ENCODE measurements around the gene HLTF. TPM values are rescaled to one million over a fixed set of nuclear protein-coding genes. Genes with fewer than 3 reads are reported as not detected.
"Not testable (repeated sequence)": the region's sequence is repeated elsewhere in the genome, so short reads cannot be mapped to it uniquely, and the experiment has no call there.

The HLTF gene
- total RNA-seq, 8 experiments from 2014 or later: 7.5 to 92.1 (median 71.6) TPM

GRCh38 chr3:149114458-149114857 is 28.1 kb upstream of the HLTF start:
- Histone ChIP-seq H3K4me3 (no peak overlapping the region), H3K27ac (no peak overlapping the region), H3K4me1 (replicated peaks in 1 of 2) (no peaks in the 10 kb centered on the region)
- in situ Hi-C loops (cut with MboI; ENCODE audit: low pct_unique_long_range_greater_than_20kb in 2 of 9, low sequenced_read_pairs in 9 of 9, unreplicated experiment in 9 of 9): loop anchor here in 1 of 9 experiments (10.0 kb wide), 1 partner anchor 160 kb away; no protein-coding TSS in a partner anchor
- ATAC-seq (replicated peaks in 6 of 8): no peak
- 83 to 100% (median 86%) methylated on average over 1 of the region's 1 CpG; no CpG with 5 or more reads in 7 of the 10 experiments for WGBS, 10 experiments

- no peak overlapping the region for H3K27ac ChIP-seq
These were observed 18.2 kb upstream of the HLTF start for GRCh38 chr3:149104484-149104883.

GRCh38 chr3:149101641-149102040 is 15.3 kb upstream of the HLTF start:
- H3K4me3 ChIP-seq: no peak overlapping the region
- in situ Hi-C loops (cut with MboI; ENCODE audit: low pct_unique_long_range_greater_than_20kb in 2 of 9, low sequenced_read_pairs in 9 of 9, unreplicated experiment in 9 of 9): no loop called here
- no peak overlapping the region for H3K27ac ChIP-seq
- no peak for ATAC-seq (replicated peaks in 6 of 8)
- WGBS, 10 experiments: 52 to 97% (median 89%) methylated on average over 2 to 3 of the region's 3 CpGs
- no peaks in the 10 kb centered on the region for H3K4me1 ChIP-seq (replicated peaks in 1 of 2)

More at GRCh38 chr3:149104484-149104883, 18.2 kb upstream of the HLTF start:
- no peak overlapping the region for H3K4me3 ChIP-seq
- no peaks in the 10 kb centered on the region for H3K4me1 ChIP-seq (replicated peaks in 1 of 2)
- no peak for ATAC-seq (replicated peaks in 6 of 8)
- 60 to 100% (median 91%) methylated on average over 1 to 3 of the region's 3 CpGs; no CpG with 5 or more reads in 2 of the 10 experiments for WGBS, 10 experiments
- in situ Hi-C loops (cut with MboI; ENCODE audit: low pct_unique_long_range_greater_than_20kb in 2 of 9, low sequenced_read_pairs in 9 of 9, unreplicated experiment in 9 of 9): no loop called here

- 58 to 92% (median 82%) methylated on average over 1 to 4 of the region's 4 CpGs; no CpG with 5 or more reads in 2 of the 10 experiments for WGBS, 10 experiments
- Histone ChIP-seq H3K4me1 (replicated peaks in 1 of 2) (no peaks in the 10 kb centered on the region), H3K4me3 (no peak overlapping the region), H3K27ac (no peak overlapping the region)
- in situ Hi-C loops (cut with MboI; ENCODE audit: low pct_unique_long_range_greater_than_20kb in 2 of 9, low sequenced_read_pairs in 9 of 9, unreplicated experiment in 9 of 9): no loop called here
- ATAC-seq (replicated peaks in 6 of 8): no peak
These were observed 14.8 kb upstream of the HLTF start for GRCh38 chr3:149101154-149101553.

GRCh38 chr3:149097987-149098386 is 11.7 kb upstream of the HLTF start:
- H3K4me1 ChIP-seq (replicated peaks in 1 of 2); ATAC-seq (replicated peaks in 6 of 8); H3K4me3 ChIP-seq; in situ Hi-C loops (cut with MboI; ENCODE audit: low pct_unique_long_range_greater_than_20kb in 2 of 9, low sequenced_read_pairs in 9 of 9, unreplicated experiment in 9 of 9); H3K27ac ChIP-seq: not testable (repeated sequence)
- WGBS, 10 experiments: 92 to 97% (median 95%) methylated on average over 4 to 7 of the region's 19 CpGs; no CpG with 5 or more reads in 7 of the 10 experiments

GRCh38 chr3:149095487-149095886 is 9.2 kb upstream of the HLTF start:
- in situ Hi-C loops (cut with MboI; ENCODE audit: low pct_unique_long_range_greater_than_20kb in 2 of 9, low sequenced_read_pairs in 9 of 9, unreplicated experiment in 9 of 9): no loop called here
- H3K27ac ChIP-seq: no peak overlapping the region
- no peak overlapping the region for H3K4me3 ChIP-seq
- 80 to 100% (median 91%) methylated on average over 1 to 4 of the region's 4 CpGs for WGBS, 10 experiments
- ATAC-seq (replicated peaks in 6 of 8): no peak
- H3K4me1 ChIP-seq (replicated peaks in 1 of 2): no peaks in the 10 kb centered on the region

- no peak for ATAC-seq (replicated peaks in 6 of 8)
- no peak overlapping the region for H3K4me3 ChIP-seq
- in situ Hi-C loops (cut with MboI; ENCODE audit: low pct_unique_long_range_greater_than_20kb in 2 of 9, low sequenced_read_pairs in 9 of 9, unreplicated experiment in 9 of 9): no loop called here
- 80 to 100% (median 93%) methylated on average over 1 to 4 of the region's 4 CpGs; no CpG with 5 or more reads in 3 of the 10 experiments for WGBS, 10 experiments
- no peaks in the 10 kb centered on the region for H3K4me1 ChIP-seq (replicated peaks in 1 of 2)
- H3K27ac ChIP-seq: no peak overlapping the region
These were observed 5.7 kb upstream of the HLTF start for GRCh38 chr3:149091983-149092382.

- H3K27ac ChIP-seq: no peak overlapping the region
- WGBS, 10 experiments: 40 to 89% (median 83%) methylated on average over 1 to 3 of the region's 3 CpGs; no CpG with 5 or more reads in 3 of the 10 experiments
- H3K4me3 ChIP-seq: no peak overlapping the region
- ATAC-seq (replicated peaks in 6 of 8): no peak
- in situ Hi-C loops (cut with MboI; ENCODE audit: low pct_unique_long_range_greater_than_20kb in 2 of 9, low sequenced_read_pairs in 9 of 9, unreplicated experiment in 9 of 9): no loop called here
- H3K4me1 ChIP-seq (replicated peaks in 1 of 2): peaks cover 0 to 3% of the 10 kb centered on the region in 2 donors
These were observed 4.6 kb upstream of the HLTF start for GRCh38 chr3:149090907-149091306.

GRCh38 chr3:149090461-149090860 is 4.1 kb upstream of the HLTF start:
- no peak overlapping the region for H3K27ac ChIP-seq
- 100% methylated on average over 1 of the region's 1 CpG; no CpG with 5 or more reads in 5 of the 10 experiments for WGBS, 10 experiments
- in situ Hi-C loops (cut with MboI; ENCODE audit: low pct_unique_long_range_greater_than_20kb in 2 of 9, low sequenced_read_pairs in 9 of 9, unreplicated experiment in 9 of 9): no loop called here
- ATAC-seq (replicated peaks in 6 of 8): no peak
- no peak overlapping the region for H3K4me3 ChIP-seq
- H3K4me1 ChIP-seq (replicated peaks in 1 of 2): peaks cover 0 to 3% of the 10 kb centered on the region in 2 donors

GRCh38 chr3:149089395-149089794 is 3.1 kb upstream of the HLTF start:
- WGBS, 10 experiments: 20 to 100% (median 80%) methylated on average over 1 to 2 of the region's 3 CpGs; no CpG with 5 or more reads in 2 of the 10 experiments
- Histone ChIP-seq H3K4me3 (no peak overlapping the region), H3K4me1 (replicated peaks in 1 of 2) (peaks cover 6% of the 10 kb centered on the region in 2 donors), H3K27ac (no peak overlapping the region)
- in situ Hi-C loops (cut with MboI; ENCODE audit: low pct_unique_long_range_greater_than_20kb in 2 of 9, low sequenced_read_pairs in 9 of 9, unreplicated experiment in 9 of 9): no loop called here
- no peak for ATAC-seq (replicated peaks in 6 of 8)

- H3K4me1 ChIP-seq (replicated peaks in 1 of 2): peaks cover 9 to 12% of the 10 kb centered on the region in 2 donors
- 20 to 100% (median 94%) methylated on average over 1 to 14 of the region's 15 CpGs; no CpG with 5 or more reads in 2 of the 10 experiments for WGBS, 10 experiments
- in situ Hi-C loops (cut with MboI; ENCODE audit: low pct_unique_long_range_greater_than_20kb in 2 of 9, low sequenced_read_pairs in 9 of 9, unreplicated experiment in 9 of 9): no loop called here
- H3K27ac ChIP-seq: no peak overlapping the region
- no peak overlapping the region for H3K4me3 ChIP-seq
- no peak for ATAC-seq (replicated peaks in 6 of 8)
These were observed 875 bp upstream of the HLTF start for GRCh38 chr3:149087208-149087607.

GRCh38 chr3:149085828-149086231 is 503 bp downstream of the HLTF start:
- in situ Hi-C loops (cut with MboI; ENCODE audit: low pct_unique_long_range_greater_than_20kb in 2 of 9, low sequenced_read_pairs in 9 of 9, unreplicated experiment in 9 of 9): no loop called here
- WGBS, 10 experiments: 0 to 10% (median 0%) methylated on average over 2 to 10 of the region's 21 CpGs; no CpG with 5 or more reads in 1 of the 10 experiments
- Histone ChIP-seq H3K4me1 (replicated peaks in 1 of 2) (peaks cover 9 to 12% of the 10 kb centered on the region in 2 donors), H3K27ac (peak overlapping the region; percentile 81 to 89), H3K4me3 (peak overlapping the region; percentile 63 to 86 (median 76))
- ATAC-seq (replicated peaks in 6 of 8): peak; percentile 24 to 42 (median 35)

- WGBS, 10 experiments: 56 to 100% (median 75%) methylated on average over 1 of the region's 1 CpG; no CpG with 5 or more reads in 5 of the 10 experiments
These were observed 4.6 kb downstream of the HLTF start for GRCh38 chr3:149081772-149082171.

GRCh38 chr3:149080699-149081091 is 5.6 kb downstream of the HLTF start:
- in situ Hi-C loops (cut with MboI; ENCODE audit: low pct_unique_long_range_greater_than_20kb in 2 of 9, low sequenced_read_pairs in 9 of 9, unreplicated experiment in 9 of 9): no loop called here
- WGBS, 10 experiments: 71 to 100% (median 95%) methylated on average over 1 to 2 of the region's 2 CpGs
- Histone ChIP-seq H3K27ac (no peak overlapping the region), H3K4me1 (replicated peaks in 1 of 2) (peaks cover 9% of the 10 kb centered on the region in 2 donors), H3K4me3 (no peak overlapping the region)
- no peak for ATAC-seq (replicated peaks in 6 of 8)

More at GRCh38 chr3:149081772-149082171, 4.6 kb downstream of the HLTF start:
- in situ Hi-C loops (cut with MboI; ENCODE audit: low pct_unique_long_range_greater_than_20kb in 2 of 9, low sequenced_read_pairs in 9 of 9, unreplicated experiment in 9 of 9): no loop called here
- Histone ChIP-seq H3K27ac (no peak overlapping the region), H3K4me1 (replicated peaks in 1 of 2) (peaks cover 9 to 11% of the 10 kb centered on the region in 2 donors), H3K4me3 (no peak overlapping the region)
- ATAC-seq (replicated peaks in 6 of 8): no peak

All from motor neuron (in vitro differentiated cells).